Smooth muscle cell (in vitro differentiated cells): ENCODE results near the gene SMARCA4. TPM values are rescaled to one million over a fixed set of nuclear protein-coding genes. Genes with fewer than 3 reads are reported as not detected.
"Not testable (repeated sequence)": the region's sequence is repeated elsewhere in the genome, so short reads cannot be mapped to it uniquely, and the experiment has no call there.

Source experiments
- DNase-seq: peaks from one replicate; lab custom pipeline; 2025; ENCODE audit not compliant: unreplicated experiment; lab: John Stamatoyannopoulos, UW
- H2AFZ ChIP-seq: fragments of 200-600 bp; sonication (generic); 2 replicates; pipeline ENCODE4 v1.6.0; 2016; ENCODE audit warnings: antibody characterized with exemption, low read depth, mild to moderate bottlenecking
- H3F3A ChIP-seq: fragments of 200-600 bp; sonication (generic); 2 replicates; pipeline ENCODE4 v1.6.0; 2017; ENCODE audit warnings: antibody characterized with exemption, low read depth
- H3K27ac ChIP-seq: fragments of 200-600 bp; sonication (generic); 2 replicates; pipeline ENCODE4 v1.5.1; 2016; ENCODE audit warnings: low read depth, mild to moderate bottlenecking
- H3K27me3 ChIP-seq: fragments of 200-600 bp; sonication (generic); 2 replicates; pipeline ENCODE4 v1.6.1; 2016; ENCODE audit warnings: low read depth, mild to moderate bottlenecking
- H3K36me3 ChIP-seq: fragments of 200-600 bp; sonication (generic); 2 replicates; pipeline ENCODE4 v1.5.1; 2016; ENCODE audit warnings: low read depth
- H3K4me1 ChIP-seq: fragments of 200-600 bp; sonication (generic); 2 replicates; pipeline ENCODE4 v1.5.1; 2016; ENCODE audit warnings: low read depth
- H3K4me2 ChIP-seq: fragments of 200-600 bp; sonication (generic); 2 replicates; pipeline ENCODE4 v1.6.0; 2016; ENCODE audit warnings: mild to moderate bottlenecking
- H3K4me3 ChIP-seq: fragments of 200-600 bp; sonication (generic); 2 replicates; pipeline ENCODE4 v1.5.1; 2016; ENCODE audit warnings: mild to moderate bottlenecking
- H3K79me2 ChIP-seq: fragments of 200-600 bp; sonication (generic); 2 replicates; pipeline ENCODE4 v1.6.0; 2016; ENCODE audit warnings: low read depth, mild to moderate bottlenecking
- H3K9ac ChIP-seq: fragments of 200-600 bp; sonication (generic); 2 replicates; pipeline ENCODE4 v1.6.0; 2016; ENCODE audit warnings: low read depth
- H3K9me3 ChIP-seq: fragments of 200-600 bp; sonication (generic); replicated peaks from 2 replicates; pipeline ENCODE4 v1.5.1; 2016; ENCODE audit warnings: low read depth
- H4K20me1 ChIP-seq: fragments of 200-600 bp; sonication (generic); 2 replicates; pipeline ENCODE4 v1.6.0; 2016; ENCODE audit warnings: low read depth
- WGBS: methylation state at CpG from one replicate; pipeline ENCODE4 v1.1.7; 2016; ENCODE audit warnings: low lambda C conversion rate; 5-methylcytosine and 5-hydroxymethylcytosine counted together
- polyA plus RNA-seq: library from polyadenylated mRNA; unstranded; fragments of >200 nt; fragmentation: Nextera tagmentation; extraction: Ambion mirVana; gene quantifications from 2 replicates; pipeline ENCODE4 v1.2.1, GENCODE V29; 2016
- total RNA-seq: library from RNA; depleted of rRNA; stranded (reverse); fragments of >200 nt; gene quantifications from 2 replicates; pipeline ENCODE4 v1.2.3, GENCODE V29; 2014
- TF ChIP-seq, protein P1 (sequence below): fragments of 200-600 bp; sonication (generic); IDR thresholded peaks from 2 replicates; pipeline ENCODE4 v1.5.1; 2017; ENCODE audit warnings: borderline replicate concordance, mild to moderate bottlenecking, antibody characterized with exemption; ENCODE audit not compliant: insufficient read depth, poor library complexity, severe bottlenecking

SMARCA4 gene
- total and polyA plus RNA-seq, 2 experiments from 2014 or later = 59.6 to 100 TPM

DNA sequence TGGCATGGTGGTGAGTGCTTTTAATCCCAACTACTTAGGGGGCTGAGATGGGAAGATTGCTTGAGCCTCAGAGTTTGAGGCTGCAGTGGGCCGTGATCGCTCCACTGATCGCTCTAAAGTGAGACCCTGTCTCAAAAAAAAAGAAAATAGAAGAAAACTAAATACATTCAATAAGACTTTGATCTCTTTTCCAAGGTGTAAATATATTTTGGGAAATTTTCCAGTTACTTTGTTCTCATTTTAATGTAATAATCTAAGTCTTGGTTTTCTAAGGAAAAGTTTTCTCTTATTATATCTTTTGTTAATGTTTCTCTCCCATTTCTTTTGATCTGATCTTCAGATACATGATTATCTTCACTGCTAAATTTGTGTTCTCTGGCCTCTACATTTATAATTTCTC lies 138.0 kb downstream of the SMARCA4 start:
- Histone ChIP-seq H4K20me1 (peaks cover 100% of the 10 kb centered on the region), H3K27me3 (no peaks in the 10 kb centered on the region), H3K9me3 (no peaks in the 10 kb centered on the region), H3K9ac (no peak overlapping the region), H3F3A (peaks cover 7% of the 10 kb centered on the region), H3K27ac (peak overlapping the region; percentile 34), H3K4me1 (no peaks in the 10 kb centered on the region), H2AFZ (no peak overlapping the region), H3K36me3 (peaks cover 9% of the 10 kb centered on the region), H3K79me2 (peaks cover 94% of the 10 kb centered on the region), H3K4me2 (no peak overlapping the region), H3K4me3 (no peak overlapping the region)
- 98% methylated on average over 3 of the region's 3 CpGs for WGBS
- DNase-seq = no peak
- TF ChIP-seq, protein P1, sequence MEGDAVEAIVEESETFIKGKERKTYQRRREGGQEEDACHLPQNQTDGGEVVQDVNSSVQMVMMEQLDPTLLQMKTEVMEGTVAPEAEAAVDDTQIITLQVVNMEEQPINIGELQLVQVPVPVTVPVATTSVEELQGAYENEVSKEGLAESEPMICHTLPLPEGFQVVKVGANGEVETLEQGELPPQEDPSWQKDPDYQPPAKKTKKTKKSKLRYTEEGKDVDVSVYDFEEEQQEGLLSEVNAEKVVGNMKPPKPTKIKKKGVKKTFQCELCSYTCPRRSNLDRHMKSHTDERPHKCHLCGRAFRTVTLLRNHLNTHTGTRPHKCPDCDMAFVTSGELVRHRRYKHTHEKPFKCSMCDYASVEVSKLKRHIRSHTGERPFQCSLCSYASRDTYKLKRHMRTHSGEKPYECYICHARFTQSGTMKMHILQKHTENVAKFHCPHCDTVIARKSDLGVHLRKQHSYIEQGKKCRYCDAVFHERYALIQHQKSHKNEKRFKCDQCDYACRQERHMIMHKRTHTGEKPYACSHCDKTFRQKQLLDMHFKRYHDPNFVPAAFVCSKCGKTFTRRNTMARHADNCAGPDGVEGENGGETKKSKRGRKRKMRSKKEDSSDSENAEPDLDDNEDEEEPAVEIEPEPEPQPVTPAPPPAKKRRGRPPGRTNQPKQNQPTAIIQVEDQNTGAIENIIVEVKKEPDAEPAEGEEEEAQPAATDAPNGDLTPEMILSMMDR = no peak

DNA sequence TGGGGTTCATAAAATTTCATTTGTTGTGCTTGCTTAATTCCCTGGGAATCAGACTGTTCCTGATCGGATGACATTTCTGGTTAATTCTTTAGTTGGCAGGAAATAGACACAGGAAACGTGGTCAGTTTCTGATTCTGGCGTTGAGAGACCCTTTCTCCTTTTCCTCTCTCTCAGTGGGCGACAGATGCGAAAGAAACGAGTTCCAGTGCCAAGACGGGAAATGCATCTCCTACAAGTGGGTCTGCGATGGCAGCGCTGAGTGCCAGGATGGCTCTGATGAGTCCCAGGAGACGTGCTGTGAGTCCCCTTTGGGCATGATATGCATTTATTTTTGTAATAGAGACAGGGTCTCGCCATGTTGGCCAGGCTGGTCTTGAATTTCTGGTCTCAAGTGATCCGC lies 139.2 kb downstream of the SMARCA4 start:
- no peak overlapping the region for H3K4me2 ChIP-seq
- H4K20me1 ChIP-seq = peaks cover 100% of the 10 kb centered on the region
- H3K4me1 ChIP-seq = no peaks in the 10 kb centered on the region
- TF ChIP-seq, protein P1 = no peak
- no peak overlapping the region for H3K4me3 ChIP-seq
- DNase-seq = no peak
- no peak overlapping the region for H2AFZ ChIP-seq
- peaks cover 94% of the 10 kb centered on the region for H3K79me2 ChIP-seq
- H3K36me3 ChIP-seq = peaks cover 14% of the 10 kb centered on the region
- H3K27ac ChIP-seq = peak overlapping the region; percentile 34
- H3F3A ChIP-seq = peaks cover 4% of the 10 kb centered on the region
- 91% methylated on average over 12 of the region's 12 CpGs for whole genome bisulfite sequencing
- no peak overlapping the region for H3K9ac ChIP-seq
- H3K27me3 ChIP-seq = no peaks in the 10 kb centered on the region
- no peaks in the 10 kb centered on the region for H3K9me3 ChIP-seq

GRCh38 chr19:11101057-11101456 lies 140.2 kb downstream of the SMARCA4 start:
- peaks cover 4% of the 10 kb centered on the region for H3F3A ChIP-seq
- H2AFZ ChIP-seq = no peak overlapping the region
- no peak overlapping the region for H3K4me3 ChIP-seq
- H3K27me3 ChIP-seq = no peaks in the 10 kb centered on the region
- no peak for DNase-seq
- WGBS = 94% methylated on average over 5 of the region's 5 CpGs
- H3K27ac ChIP-seq = no peak overlapping the region
- H4K20me1 ChIP-seq = peaks cover 100% of the 10 kb centered on the region
- no peaks in the 10 kb centered on the region for H3K4me1 ChIP-seq
- H3K9ac ChIP-seq = no peak overlapping the region
- TF ChIP-seq, protein P1 = no peak
- H3K36me3 ChIP-seq = peaks cover 18% of the 10 kb centered on the region
- H3K79me2 ChIP-seq = peaks cover 94% of the 10 kb centered on the region
- H3K9me3 ChIP-seq = no peaks in the 10 kb centered on the region
- no peak overlapping the region for H3K4me2 ChIP-seq

DNA sequence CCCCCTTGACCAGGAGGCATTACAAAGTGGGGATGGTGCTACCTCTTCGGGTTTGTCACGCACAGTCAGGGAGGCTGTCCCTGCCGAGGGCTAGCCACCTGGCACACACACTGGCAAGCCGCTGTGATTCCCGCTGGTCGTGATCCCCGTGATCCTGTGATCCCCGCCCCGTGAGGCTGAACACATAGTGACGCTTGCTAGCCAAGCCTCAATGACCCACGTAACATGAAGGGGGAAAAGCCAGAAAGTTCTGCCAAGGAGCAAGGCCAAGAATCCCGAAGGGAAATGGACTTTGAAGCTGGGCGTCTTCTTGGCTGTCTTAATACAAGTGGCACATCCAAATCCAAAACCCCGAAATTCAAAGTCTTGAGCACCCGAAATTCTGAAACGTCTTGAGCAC lies 142.1 kb downstream of the SMARCA4 start:
- Histone ChIP-seq H3K4me1 (no peaks in the 10 kb centered on the region), H3F3A (peaks cover 14% of the 10 kb centered on the region), H2AFZ (no peak overlapping the region), H3K79me2 (peaks cover 88% of the 10 kb centered on the region), H4K20me1 (peaks cover 100% of the 10 kb centered on the region), H3K9ac (no peak overlapping the region), H3K27ac (no peak overlapping the region), H3K27me3 (no peaks in the 10 kb centered on the region), H3K4me2 (no peak overlapping the region), H3K9me3 (no peaks in the 10 kb centered on the region), H3K4me3 (no peak overlapping the region), H3K36me3 (peaks cover 31% of the 10 kb centered on the region)
- TF ChIP-seq, protein P1 = no peak
- 94% methylated on average over 16 of the region's 16 CpGs for WGBS
- no peak for DNase-seq

GRCh38 chr19:11103667-11104066 lies 142.8 kb downstream of the SMARCA4 start:
- H3K9ac ChIP-seq, H3K4me1 ChIP-seq, H3K4me3 ChIP-seq, H2AFZ ChIP-seq, DNase-seq, H3K9me3 ChIP-seq, H3K27me3 ChIP-seq, H3K4me2 ChIP-seq, H3K27ac ChIP-seq: not testable (repeated sequence)
- H3F3A ChIP-seq = peaks cover 20% of the 10 kb centered on the region
- H4K20me1 ChIP-seq = peaks cover 100% of the 10 kb centered on the region
- H3K79me2 ChIP-seq = peaks cover 85% of the 10 kb centered on the region
- WGBS = 94% methylated on average over 10 of the region's 10 CpGs
- H3K36me3 ChIP-seq = peaks cover 35% of the 10 kb centered on the region
